Right ventricle myocardium superior (tissue), 1 donor: ENCODE measurements around the gene SAMD4A. TPM values are rescaled to one million over a fixed set of nuclear protein-coding genes. Genes with fewer than 3 reads are reported as not detected.

ENCODE experiments used
- ATAC-seq: fragments of 200-7000 bp; cut with Tn5 transposase; one replicate; pipeline ENCODE4 v1.9.1; 2020; ENCODE audit warnings: mild to moderate bottlenecking; ENCODE audit not compliant: poor library complexity
- DNase-seq: peaks from one replicate; pipeline ENCODE4 v3.0.0-alpha.2; 2020
- intact Hi-C: fragments of 100-400 bp; cut with DNase I; formaldehyde crosslinking; loops from one replicate; pipeline ENCODE4 v1.11.2; 2022
- total RNA-seq: library from RNA; stranded (reverse); fragmentation: NEBNext Ultra II Directional; extraction: Animal tissue kit (Norgen Biotek cat#: 25700); gene quantifications from one replicate; pipeline ENCODE4 v1.2.1, GENCODE V29; 2021
- donor health status: DM: no; HTN: yes; CAD: no; lungs with severe emphysema.

The SAMD4A gene
- total RNA-seq, 1 donor from 2014 or later, result 149 TPM

- intact Hi-C loops, result no loop called here
Observed at GRCh38 chr14:54585214-54585613, 18.3 kb downstream of the SAMD4A start.

DNA sequence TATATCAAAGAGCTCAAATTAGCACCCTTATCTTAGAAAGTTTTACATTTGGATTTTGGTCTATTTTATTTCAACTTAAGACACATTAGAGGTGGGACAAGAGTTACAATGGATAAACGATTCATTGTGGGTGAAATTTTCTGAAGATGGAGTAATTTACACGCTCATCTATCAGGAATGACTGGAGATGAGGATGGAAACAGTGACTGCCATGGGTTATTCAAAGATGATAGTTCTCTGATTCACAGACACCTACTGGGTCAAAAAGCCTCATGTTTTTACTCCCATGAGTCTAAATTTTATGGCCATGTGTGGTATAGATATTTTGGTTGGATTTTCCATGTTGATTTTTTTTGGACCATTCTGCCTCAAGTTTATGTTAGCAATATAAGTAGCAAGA lies 22.1 kb downstream of the SAMD4A start:
- ATAC-seq, result no peak
- intact Hi-C loops, result no loop called here

More at GRCh38 chr14:54585214-54585613, 18.3 kb downstream of the SAMD4A start:
- DNase-seq, result no peak
- no peak for ATAC-seq

GRCh38 chr14:54589843-54590242 lies 22.9 kb downstream of the SAMD4A start:
- no peak for DNase-seq
- intact Hi-C loops, result no loop called here
- ATAC-seq, result no peak

More for the DNA sequence above, 22.1 kb downstream of the SAMD4A start:
- DNase-seq, result no peak

GRCh38 chr14:54590481-54590880 lies 23.6 kb downstream of the SAMD4A start:
- ATAC-seq, result peak; percentile 63
- intact Hi-C loops, result no loop called here

GRCh38 chr14:54591461-54591860 lies 24.5 kb downstream of the SAMD4A start:
- no peak for DNase-seq
- intact Hi-C loops, result no loop called here
- ATAC-seq, result no peak

More at GRCh38 chr14:54590481-54590880, 23.6 kb downstream of the SAMD4A start:
- no peak for DNase-seq

DNA sequence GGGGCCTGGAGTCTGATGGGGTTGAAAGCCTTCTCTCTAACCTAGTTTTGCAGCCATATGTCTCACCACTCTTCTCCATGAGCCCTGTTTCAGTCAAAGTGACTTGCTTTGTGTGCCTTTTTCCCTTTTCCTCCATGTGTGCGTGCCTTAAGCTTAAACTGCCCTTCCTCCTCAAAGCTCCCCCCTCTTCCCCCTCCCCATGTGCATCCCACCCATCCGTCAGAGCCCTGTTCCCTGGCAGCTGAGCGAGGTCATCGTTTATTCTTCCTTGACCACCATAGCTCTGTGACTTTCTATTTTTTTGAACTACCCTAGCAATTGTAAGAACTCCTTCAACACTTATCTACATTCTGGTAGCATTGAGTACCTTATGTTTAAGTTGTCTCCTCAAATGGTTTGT lies 24.9 kb downstream of the SAMD4A start:
- intact Hi-C loops, result no loop called here
- no peak for DNase-seq
- ATAC-seq, result no peak

GRCh38 chr14:54593860-54594259 lies 26.9 kb downstream of the SAMD4A start:
- intact Hi-C loops, result no loop called here
- DNase-seq, result no peak
- ATAC-seq, result no peak

DNA sequence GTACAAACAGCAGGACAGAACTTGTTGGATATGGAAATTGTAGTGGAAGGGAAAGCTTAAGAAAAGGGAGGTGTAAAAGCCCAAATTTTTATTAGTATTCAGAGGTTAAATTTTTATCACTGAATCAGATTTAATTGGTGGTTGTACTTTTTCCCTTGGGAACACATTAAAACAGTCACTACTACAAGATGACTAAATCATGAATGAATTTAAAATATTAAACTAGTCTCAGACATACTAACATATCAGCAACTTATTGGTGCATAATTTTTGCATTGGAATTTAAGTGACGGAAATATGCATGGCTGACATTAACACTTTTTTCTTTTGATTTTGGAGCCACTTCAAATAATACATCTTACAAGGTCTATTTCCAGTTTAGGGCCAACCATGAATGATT lies 27.6 kb downstream of the SAMD4A start:
- intact Hi-C loops, result no loop called here
- DNase-seq (no peak), ATAC-seq (no peak)

DNA sequence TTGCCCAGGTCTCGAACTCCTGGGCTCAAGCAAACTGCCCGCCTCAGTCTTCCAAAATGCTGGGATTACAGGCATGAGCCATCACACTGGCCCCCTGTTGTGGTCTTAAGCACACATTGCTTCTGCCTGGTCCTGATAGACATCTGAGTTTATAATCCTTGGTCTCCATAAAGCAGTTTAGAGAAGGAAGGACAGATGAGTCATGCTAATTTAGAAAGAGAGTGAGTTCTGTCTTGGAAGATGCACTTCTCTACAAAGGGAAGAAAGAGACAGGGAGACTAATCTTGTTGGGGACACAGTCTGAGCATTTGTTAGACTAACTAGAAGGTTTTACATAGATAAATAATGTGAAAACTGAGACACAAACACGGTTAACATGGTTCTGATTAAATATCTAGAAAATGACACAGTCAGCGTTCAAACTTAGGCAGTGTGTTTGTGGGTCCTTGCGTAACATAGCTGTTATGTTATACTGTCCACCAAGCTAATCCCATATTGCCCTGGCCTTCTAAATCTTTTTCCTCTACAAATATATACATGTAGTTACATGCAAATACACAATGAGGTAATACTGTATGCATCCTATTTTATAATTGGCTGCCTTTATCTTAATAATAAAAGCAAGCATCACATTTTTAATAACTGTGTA lies 31.0 kb downstream of the SAMD4A start:
- no peak for ATAC-seq
- no peak for DNase-seq
- intact Hi-C loops, result no loop called here

GRCh38 chr14:54599966-54600716 lies 33.2 kb downstream of the SAMD4A start:
- ATAC-seq (no peak), DNase-seq (no peak)
- intact Hi-C loops, result no loop called here

DNA sequence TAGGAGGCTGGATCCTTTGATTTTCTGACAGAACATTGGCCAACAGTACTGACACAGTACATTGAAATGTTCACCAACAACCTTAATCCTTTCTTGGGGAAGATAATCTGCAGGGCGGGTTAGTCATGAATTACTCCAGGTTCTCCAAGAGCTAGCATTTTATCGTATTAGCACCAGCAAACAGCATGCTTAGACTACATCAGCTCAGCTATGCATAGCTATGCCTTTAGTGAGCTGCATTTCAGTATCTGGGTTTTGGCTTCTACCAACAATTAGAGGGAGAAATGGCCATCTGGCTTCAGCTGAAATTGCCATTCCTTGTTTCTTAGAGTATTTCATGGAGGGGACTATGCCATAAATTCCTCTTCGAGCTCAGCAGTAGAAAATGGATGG lies 33.8 kb downstream of the SAMD4A start:
- intact Hi-C loops, result no loop called here
- DNase-seq, result no peak
- ATAC-seq, result no peak

DNA sequence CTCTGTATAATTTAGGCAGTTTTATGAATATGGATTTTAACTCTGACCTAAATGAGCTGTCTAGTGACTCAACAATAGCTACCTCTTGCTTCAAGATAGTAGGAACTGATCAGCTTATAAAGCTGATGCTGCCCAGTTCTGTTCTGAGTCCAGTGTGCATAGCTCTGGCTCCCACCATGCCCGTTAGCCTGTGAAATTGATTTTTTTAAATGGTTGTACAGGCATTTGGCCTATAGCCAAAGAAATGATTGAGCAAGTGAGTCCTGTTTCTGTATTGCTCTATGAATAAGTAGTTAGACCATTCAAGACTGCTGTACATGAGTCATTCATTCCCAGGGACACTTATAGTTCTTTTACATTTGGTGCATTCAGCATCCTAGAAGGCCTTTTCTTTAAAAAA lies 36.4 kb downstream of the SAMD4A start:
- ATAC-seq (no peak), DNase-seq (no peak)
- intact Hi-C loops, result no loop called here

DNA sequence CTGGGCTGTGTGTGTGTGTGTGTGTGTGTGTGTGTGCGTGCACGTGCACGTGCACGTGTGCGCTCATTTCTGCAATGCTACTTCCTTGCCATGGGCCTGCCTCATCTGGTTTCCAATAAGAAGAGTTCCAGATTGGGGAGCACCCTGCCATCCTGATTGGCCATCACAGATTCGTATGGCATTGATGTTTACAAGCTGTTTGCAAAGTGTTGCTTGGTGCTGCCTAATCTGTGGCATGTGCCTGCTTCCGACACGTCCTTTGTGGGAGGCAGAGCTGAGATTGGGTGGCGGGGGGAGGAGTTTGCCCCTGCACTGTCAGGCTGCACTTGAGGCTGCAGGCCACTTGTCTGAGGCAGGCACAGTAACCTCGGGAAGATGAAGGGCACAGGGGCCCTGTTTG lies 39.2 kb downstream of the SAMD4A start:
- ATAC-seq (peak; percentile 93), DNase-seq (peak; percentile 84)
- intact Hi-C loops, result no loop called here

GRCh38 chr14:54606631-54607133 lies 39.8 kb downstream of the SAMD4A start:
- intact Hi-C loops, result no loop called here
- ATAC-seq (peak; percentile 77), DNase-seq (peak; percentile 59)

GRCh38 chr14:54609576-54609975 lies 42.6 kb downstream of the SAMD4A start:
- DNase-seq (no peak), ATAC-seq (no peak)
- intact Hi-C loops, result no loop called here

- DNase-seq, result no peak
- ATAC-seq, result no peak
- intact Hi-C loops, result no loop called here
Observed at GRCh38 chr14:54610051-54610977, 43.4 kb downstream of the SAMD4A start.

DNA sequence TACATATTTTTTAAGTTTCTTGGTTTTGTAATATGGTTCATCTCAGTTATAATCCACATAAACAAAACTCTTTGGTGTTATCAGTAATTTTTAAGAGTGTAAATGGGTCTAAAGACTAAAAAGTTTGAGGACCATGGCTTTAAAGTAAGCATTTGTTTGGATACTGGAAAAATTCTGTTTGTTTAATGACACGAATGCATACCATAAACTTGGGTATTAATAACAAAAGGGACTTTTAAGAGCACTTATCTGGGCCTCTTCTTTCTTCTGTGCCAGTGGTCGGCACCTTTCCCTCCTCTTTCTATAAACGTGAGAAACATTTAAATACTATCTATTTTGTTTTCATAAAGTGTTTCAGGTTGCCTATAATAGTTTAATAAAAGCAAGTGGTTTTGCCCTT lies 47.4 kb downstream of the SAMD4A start:
- intact Hi-C loops, result no loop called here
- DNase-seq (no peak), ATAC-seq (no peak)

DNA sequence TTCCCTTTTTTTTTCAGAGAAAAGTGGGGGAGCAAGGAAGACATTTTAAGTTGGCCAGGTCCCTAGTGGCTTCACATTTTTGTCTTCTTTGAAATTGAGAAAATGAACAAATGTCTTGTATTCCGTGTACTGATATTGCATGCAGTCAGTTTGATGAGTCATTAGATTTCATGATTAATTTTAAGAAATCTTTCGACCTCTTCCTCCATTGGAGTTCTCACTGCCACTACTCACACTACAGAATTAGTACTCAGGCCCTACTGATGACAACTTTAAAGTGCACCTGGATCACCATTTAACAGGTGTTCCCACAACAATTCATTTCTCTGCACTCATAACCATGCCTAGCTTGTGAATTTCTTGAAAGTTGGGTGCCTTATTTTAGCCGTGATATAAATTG lies 50.5 kb downstream of the SAMD4A start:
- DNase-seq (no peak), ATAC-seq (no peak)
- intact Hi-C loops, result no loop called here

DNA sequence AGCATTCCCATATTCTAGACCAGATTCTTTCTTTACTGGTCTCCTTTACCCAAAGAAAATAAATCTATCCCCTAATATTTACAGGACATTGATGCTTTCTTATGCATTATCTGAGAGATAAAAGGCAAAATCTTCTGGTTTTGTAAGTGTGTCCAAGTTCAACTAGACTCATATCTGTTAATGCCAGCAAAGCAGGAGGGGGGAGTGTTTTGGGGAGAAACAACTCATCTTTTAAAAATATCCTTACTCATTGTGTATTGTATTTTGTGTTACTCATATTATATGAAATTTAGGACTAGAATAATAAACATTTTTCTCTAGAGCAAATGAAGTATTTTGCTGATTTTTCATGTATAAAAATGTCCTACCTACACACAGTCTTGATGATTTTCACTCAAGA lies 54.8 kb downstream of the SAMD4A start:
- intact Hi-C loops, result no loop called here
- ATAC-seq (no peak), DNase-seq (no peak)
